Ishikawa (cell line): ENCODE results near the gene CEP128.

Experiments used
- CEBPB ChIP-seq: IDR thresholded peaks from 2 replicates; pipeline ENCODE4 v1.6.1; 2012
- CREB1 ChIP-seq: IDR thresholded peaks from 2 replicates; pipeline ENCODE4 v1.6.1; 2012; ENCODE audit warnings: low read depth
- EP300 ChIP-seq: IDR thresholded peaks from 2 replicates; pipeline ENCODE4 v1.6.1; 2012; ENCODE audit warnings: borderline replicate concordance
- RAD21 ChIP-seq: IDR thresholded peaks from 2 replicates; pipeline ENCODE4 v1.6.1; 2012; ENCODE audit warnings: low read depth
- TAF1 ChIP-seq: IDR thresholded peaks from 2 replicates; pipeline ENCODE4 v1.6.1; 2012; ENCODE audit warnings: low read depth, mild to moderate bottlenecking
- USF1 ChIP-seq: IDR thresholded peaks from 2 replicates; pipeline ENCODE4 v1.6.1; 2012
- ZBTB7A ChIP-seq: IDR thresholded peaks from 2 replicates; pipeline ENCODE4 v1.6.1; 2012; ENCODE audit warnings: low read depth

- TF ChIP-seq CREB1 (no peak), EP300 (no peak), CEBPB (no peak), RAD21 (no peak), USF1 (no peak), TAF1 (no peak), ZBTB7A (no peak)
Observed at GRCh38 chr14:80726211-80726610, 215.3 kb downstream of the CEP128 start.
